GM18505 (cell line): ENCODE measurements around the gene ARID1A.

ENCODE experiments used
- ATAC-seq: cut with Tn5 transposase; IDR thresholded peaks from one replicate; pipeline ENCODE4 v1.9.1; 2021; ENCODE audit not compliant: unreplicated experiment
- POLR2A ChIP-seq: IDR thresholded peaks from 4 replicates; pipeline ENCODE4 v1.6.1; 2011; ENCODE audit warnings: borderline replicate concordance; ENCODE audit not compliant: insufficient read depth, insufficient read length; ENCODE audit errors: extremely low read depth

Gene ARID1A

DNA sequence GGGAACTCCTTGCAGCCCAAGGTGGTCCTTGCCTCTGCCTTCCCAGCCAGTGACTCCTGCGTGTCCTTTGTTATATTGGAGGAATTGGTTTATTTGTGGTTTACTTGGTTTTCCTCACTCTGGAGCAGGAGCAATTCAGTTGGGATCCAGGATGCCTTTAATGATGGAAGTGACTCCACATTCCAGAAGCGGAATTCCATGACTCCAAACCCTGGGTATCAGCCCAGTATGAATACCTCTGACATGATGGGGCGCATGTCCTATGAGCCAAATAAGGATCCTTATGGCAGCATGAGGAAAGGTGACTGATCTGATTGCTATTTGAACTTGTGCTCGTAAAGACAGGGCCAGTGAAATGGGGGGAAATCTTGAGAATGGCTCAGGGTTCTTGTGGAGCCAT is 76.9 kb downstream of the ARID1A start:
- ATAC-seq = no peak
- no peak for TF ChIP-seq POLR2A

DNA sequence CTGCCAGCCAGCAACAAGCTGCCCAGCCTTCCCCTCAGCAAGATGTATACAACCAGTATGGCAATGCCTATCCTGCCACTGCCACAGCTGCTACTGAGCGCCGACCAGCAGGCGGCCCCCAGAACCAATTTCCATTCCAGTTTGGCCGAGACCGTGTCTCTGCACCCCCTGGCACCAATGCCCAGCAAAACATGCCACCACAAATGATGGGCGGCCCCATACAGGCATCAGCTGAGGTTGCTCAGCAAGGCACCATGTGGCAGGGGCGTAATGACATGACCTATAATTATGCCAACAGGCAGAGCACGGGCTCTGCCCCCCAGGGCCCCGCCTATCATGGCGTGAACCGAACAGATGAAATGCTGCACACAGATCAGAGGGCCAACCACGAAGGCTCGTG is 78.6 kb downstream of the ARID1A start:
- no peak for TF ChIP-seq POLR2A
- no peak for ATAC-seq

DNA sequence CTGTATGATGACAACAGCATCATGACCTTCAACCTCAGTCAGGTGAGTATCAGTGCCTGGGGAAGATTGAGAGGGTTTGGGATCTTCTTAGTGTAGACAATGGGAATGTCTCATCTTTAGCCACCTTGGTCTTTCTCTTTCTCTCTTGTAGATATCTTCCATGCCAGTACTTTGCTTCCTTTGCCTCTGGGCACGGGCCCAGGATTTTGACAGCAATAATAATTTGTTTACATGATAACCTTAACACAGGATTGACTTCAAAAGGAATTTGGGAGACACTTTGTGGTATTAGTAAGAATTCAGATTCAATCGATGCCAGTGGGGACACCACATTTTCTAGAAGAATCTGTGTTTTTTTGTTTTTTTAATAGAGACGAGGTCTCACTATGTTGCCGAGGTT is 79.9 kb downstream of the ARID1A start:
- no peak for ATAC-seq
- no peak for TF ChIP-seq POLR2A

DNA sequence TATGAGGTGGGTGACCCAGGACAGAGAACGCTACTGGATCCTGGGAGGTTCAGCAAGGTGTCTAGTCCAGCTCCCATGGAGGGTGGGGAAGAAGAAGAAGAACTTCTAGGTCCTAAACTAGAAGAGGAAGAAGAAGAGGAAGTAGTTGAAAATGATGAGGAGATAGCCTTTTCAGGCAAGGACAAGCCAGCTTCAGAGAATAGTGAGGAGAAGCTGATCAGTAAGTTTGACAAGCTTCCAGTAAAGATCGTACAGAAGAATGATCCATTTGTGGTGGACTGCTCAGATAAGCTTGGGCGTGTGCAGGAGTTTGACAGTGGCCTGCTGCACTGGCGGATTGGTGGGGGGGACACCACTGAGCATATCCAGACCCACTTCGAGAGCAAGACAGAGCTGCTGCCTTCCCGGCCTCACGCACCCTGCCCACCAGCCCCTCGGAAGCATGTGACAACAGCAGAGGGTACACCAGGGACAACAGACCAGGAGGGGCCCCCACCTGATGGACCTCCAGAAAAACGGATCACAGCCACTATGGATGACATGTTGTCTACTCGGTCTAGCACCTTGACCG is 83.4 kb downstream of the ARID1A start:
- no peak for TF ChIP-seq POLR2A
- ATAC-seq = no peak

DNA sequence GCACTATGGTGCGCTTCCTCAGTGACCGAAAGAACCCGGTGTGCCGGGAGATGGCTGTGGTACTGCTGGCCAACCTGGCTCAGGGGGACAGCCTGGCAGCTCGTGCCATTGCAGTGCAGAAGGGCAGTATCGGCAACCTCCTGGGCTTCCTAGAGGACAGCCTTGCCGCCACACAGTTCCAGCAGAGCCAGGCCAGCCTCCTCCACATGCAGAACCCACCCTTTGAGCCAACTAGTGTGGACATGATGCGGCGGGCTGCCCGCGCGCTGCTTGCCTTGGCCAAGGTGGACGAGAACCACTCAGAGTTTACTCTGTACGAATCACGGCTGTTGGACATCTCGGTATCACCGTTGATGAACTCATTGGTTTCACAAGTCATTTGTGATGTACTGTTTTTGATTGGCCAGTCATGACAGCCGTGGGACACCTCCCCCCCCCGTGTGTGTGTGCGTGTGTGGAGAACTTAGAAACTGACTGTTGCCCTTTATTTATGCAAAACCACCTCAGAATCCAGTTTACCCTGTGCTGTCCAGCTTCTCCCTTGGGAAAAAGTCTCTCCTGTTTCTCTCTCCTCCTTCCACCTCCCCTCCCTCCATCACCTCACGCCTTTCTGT is 84.6 kb downstream of the ARID1A start:
- ATAC-seq = no peak
- TF ChIP-seq POLR2A = no peak

DNA sequence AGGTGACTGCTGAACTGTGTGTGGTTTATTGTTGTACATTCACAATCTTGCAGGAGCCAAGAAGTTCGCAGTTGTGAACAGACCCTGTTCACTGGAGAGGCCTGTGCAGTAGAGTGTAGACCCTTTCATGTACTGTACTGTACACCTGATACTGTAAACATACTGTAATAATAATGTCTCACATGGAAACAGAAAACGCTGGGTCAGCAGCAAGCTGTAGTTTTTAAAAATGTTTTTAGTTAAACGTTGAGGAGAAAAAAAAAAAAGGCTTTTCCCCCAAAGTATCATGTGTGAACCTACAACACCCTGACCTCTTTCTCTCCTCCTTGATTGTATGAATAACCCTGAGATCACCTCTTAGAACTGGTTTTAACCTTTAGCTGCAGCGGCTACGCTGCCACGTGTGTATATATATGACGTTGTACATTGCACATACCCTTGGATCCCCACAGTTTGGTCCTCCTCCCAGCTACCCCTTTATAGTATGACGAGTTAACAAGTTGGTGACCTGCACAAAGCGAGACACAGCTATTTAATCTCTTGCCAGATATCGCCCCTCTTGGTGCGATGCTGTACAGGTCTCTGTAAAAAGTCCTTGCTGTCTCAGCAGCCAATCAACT is 85.5 kb downstream of the ARID1A start:
- no peak for ATAC-seq
- TF ChIP-seq POLR2A = no peak

DNA sequence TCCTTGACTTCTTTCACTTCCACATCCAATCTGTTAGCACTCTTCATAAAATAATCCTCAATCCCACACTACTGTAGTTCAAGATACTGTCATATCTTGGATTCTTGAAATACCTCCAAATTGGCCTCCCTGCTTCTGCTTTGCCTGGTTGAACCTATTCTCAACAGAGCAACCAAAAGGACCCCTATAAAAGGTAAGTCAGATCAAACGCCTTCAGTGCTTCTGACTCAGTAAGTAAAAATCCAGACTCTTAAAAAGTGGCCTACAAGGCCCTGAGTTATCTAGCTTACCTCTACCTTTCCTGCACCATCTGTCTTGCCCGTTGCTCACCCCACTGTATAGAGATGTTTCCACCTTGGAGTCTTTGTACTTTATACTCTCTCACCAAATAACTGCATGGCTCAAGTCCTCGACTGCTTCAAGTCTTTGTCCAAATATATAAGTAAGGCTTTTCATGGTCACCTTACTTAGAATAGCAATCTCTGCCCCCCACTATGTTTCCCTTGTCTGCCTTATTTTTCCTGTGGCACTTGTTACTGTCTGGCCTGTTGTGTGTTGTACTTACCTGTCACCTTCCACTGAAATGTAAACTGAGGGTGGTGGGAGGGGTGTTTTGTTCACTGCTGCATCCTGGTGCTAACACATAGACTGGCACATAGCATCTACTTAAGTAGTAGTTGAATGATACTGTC is 86.9 kb downstream of the ARID1A start:
- no peak for TF ChIP-seq POLR2A
- ATAC-seq = no peak

DNA sequence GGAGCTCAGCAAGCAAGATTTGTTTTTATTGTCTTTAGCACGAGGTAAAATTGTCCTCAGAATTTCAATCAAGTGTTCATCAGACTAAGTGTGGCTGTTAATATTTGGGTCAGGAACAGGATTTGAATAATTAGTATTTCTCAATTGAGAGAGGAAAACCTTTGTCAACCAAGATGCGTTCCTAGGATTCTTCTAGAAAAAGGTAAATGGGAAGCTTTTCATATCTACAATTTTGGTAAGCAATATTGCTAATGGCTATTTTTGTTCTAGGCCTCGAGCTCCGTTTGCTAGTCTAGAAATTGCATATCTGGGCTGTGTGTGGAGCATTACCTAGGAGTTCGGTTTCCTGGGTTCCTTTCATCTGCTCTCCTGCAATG is 87.8 kb downstream of the ARID1A start:
- ATAC-seq = no peak
- TF ChIP-seq POLR2A = no peak

DNA sequence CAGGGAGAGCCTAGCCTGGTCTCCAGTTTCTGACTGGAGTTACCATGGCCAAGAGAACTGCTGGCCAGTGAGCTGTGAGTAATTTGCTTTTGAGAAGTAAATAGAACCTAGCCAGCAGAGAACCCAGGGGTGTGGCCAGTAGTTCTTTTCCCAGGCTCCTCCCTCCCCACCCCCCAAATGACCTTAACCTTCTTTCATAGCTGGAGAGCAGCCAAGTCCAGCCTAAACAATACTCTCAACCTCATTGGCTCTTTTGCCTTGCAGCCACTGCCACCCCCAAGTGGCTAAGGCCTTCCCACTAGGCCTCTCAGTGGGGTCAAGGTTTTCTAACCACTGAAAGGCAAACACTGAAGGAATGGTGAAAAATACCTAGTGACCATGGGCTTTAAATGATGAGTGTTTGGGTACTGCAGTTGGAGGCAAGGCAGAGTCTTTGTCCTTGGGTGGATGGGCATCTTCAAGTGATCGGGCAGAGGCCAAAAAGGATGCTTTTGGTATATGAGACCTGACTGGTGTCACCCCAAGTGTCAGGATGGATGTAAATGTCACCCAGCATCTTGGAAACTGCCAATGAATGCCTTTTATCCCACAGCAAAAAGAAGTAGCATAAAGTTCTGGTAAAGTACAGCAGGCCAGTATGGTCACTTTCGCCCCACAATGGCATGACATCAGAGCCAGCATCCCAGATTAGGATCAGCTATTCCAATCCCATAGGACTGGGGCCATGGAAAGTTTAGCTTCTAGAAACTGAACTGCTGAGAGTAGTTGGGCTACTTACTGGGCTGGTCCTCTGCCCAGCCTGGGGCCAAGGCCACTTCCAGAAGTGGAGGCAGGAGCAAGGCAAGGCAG is 88.4 kb downstream of the ARID1A start:
- ATAC-seq = no peak
- no peak for TF ChIP-seq POLR2A

DNA sequence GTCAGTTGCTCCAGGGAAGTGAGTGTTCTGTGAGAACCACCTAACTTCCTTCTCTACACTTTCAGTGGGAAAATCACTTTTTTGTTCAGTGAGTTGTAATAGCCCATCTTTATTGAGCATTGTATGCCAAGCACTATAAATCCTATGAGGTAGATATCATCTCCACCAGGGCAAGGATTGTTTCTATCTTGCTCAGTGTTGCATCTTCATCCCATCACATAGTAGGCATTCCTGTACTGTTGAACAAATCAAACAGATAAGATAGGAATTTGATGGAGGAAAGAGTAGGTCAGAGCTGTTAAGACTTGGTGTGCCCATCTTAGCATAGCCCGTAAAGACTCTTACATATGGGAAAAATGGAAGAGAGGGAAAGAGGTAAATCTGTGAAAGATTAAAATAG is 89.1 kb downstream of the ARID1A start:
- ATAC-seq = no peak
- no peak for TF ChIP-seq POLR2A

DNA sequence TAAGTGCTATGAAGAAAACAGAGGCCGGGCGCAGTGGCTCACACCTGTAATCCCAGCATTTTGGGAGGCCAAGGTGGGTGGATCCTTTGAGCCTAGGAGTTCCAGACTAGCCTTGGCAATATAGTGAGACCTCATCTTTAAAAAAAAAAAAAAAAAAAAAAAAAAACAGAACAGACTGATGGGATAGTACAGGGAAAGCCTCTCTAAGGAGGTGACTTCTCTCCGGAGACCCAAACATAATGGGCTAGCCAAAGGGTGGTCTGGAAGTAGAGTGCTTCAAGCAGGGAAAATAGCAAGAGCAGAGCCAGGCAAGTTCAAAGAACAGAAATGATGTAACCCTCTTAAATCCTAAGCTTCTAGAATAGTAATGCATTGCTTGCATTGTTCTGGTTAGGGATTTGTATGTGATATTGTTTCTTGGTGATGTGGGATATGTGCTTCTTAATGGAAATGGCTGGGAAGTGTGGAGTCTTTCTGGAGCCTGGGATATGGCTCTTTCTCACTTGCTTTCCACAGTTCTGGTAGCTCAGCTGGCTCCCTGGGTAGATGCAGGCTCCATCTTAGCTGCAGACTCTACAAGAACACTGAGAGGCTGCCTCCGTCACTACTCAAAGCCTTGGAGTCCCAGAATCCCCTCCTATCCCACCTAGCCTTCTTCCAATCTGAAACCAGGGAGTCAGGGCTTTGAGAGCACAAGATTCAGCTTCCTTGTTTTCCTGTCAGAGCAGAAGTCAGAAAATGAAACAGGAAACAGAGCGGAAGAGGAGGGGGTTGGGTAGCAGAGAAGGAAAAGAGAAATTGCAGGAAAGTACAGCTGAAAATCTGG is 90.0 kb downstream of the ARID1A start:
- no peak for TF ChIP-seq POLR2A
- ATAC-seq = no peak
